ENCODE results near the gene ST7L. TPM values are rescaled to one million over a fixed set of nuclear protein-coding genes. Genes with fewer than 3 reads are reported as not detected.

Gene ST7L
- polyA plus RNA-seq, 3 donors = 23.2 to 31.6 (median 28.9) TPM

- no peak for DNase-seq
Observed at GRCh38 chr1:112517646-112518045, 101.3 kb downstream of the ST7L start.

GRCh38 chr1:112517231-112517630 is 101.7 kb downstream of the ST7L start:
- no peak for DNase-seq

GRCh38 chr1:112516141-112516540 is 102.8 kb downstream of the ST7L start:
- no peak for DNase-seq

DNA sequence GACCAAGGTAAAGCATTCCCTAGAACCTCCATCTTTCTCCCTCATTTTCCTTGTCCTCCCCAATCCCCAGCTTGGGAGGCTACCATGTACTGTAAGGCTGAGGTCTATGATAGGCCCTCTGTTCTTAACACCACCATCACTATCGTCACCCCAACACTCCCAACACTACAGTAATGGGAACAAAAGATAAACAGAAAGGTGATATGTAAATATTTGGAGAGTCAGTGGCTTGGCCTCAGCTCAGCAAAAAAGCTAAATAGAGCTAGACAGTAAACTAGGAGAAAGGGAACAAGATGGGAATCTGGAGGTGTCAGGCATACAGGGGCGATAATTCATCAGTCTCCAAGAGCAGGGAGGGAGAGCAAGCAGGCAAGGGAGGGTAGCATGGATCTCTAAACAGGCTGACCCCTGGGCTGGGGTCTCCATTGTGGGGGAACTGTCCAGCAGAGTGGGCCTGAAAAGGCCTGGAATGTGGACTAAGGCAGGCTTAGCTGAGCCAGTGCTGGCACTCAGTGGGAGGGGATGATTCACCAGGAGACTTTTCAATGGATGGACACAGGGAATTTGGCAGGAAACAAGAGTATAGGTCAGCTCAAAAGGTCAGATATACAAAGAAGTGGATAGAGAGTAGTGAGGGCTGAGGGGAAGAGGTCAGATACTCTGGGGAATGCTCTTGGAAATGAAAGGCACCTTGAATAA is 103.5 kb downstream of the ST7L start:
- no peak for DNase-seq

DNA sequence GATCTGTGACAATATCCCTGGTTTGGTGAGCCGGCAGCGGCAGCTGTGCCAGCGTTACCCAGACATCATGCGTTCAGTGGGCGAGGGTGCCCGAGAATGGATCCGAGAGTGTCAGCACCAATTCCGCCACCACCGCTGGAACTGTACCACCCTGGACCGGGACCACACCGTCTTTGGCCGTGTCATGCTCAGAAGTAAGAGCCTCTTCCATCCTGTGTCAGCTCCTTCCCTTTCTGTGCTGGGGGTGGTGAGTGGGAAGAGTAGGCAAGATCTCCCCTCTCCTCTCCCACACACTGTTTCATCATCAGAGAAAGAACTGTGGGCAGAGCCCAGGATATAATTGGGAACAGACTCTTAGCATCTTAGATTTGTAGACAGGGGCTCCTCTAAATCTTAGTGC is 104.0 kb downstream of the ST7L start:
- no peak for DNase-seq

- DNase-seq = no peak
Observed at GRCh38 chr1:112513112-112513870, 105.7 kb downstream of the ST7L start.

DNA sequence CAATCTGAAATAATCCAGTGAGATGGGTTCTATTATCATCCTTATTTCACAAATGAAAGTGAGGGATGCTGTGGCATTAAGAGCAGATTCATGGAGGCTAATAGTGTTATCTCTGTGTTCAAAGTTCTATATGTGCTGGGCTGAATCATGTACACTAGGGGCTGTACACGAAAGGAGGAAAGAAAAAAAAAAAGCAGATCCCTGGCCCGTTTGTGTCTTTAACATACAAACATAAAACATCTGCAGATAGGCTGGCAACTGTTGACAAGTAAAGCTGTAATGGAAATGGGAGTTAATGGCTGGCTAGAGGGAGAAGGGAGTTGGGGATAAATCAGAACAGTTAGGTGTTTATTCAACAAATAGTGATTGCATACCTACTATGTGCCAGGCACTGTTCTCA is 107.0 kb downstream of the ST7L start:
- no peak for DNase-seq

- no peak for DNase-seq
Observed at GRCh38 chr1:112510340-112510739, 108.6 kb downstream of the ST7L start.

DNA sequence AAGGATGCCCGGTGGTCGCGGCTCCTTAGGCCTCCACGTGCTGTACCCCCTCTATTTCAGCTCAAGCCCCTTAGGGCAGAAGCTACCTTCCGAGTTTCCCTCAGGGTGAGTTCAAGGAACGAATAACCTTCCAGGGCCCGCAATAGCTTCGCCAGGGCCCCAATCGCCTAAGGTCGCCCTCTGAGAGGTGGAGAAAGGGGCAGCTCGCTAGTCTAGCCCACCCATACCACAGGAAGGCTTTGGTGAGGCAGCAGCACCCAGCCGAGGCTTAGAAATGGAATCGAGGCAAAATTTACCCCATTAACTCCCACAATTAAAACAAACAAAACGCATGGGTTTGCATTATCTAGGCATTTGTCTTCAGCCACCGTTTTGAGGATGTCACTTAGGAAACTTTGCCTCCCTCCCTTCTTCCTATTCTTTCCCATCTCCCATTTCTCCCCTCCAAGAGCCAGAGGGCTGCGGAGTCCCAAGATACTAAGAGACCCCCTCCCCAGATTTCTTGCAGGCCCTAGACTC is 109.2 kb downstream of the ST7L start:
- no peak for DNase-seq

- no peak for DNase-seq
Observed at GRCh38 chr1:112509005-112509659, 109.8 kb downstream of the ST7L start.

- DNase-seq = no peak
Observed at GRCh38 chr1:112508278-112509004, 110.5 kb downstream of the ST7L start, which contains the start of gene WNT2B. Gene WNT2B, plus strand, starts transcription at chr1:112508965. Its CDS starts 298 bp downstream, at chr1:112509263.

DNA sequence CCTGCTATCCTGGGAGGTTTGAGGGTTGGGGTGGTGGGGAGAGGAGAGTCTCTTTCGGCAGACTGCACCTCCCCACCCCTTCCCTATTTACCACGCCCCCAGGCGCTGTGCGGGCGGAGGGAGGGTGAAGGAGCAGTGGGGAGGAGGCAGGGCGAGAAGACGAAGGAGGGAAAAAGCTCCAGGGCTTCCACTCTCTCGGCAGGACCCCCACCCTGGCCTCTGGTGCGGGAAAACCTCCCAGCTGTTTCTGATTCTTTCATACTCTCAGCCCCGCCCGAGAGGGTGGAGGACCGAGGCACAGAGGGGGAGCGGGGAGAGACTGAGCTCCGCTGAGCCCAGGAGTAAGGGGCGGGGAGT is 111.0 kb downstream of the ST7L start:
- no peak for DNase-seq

DNA sequence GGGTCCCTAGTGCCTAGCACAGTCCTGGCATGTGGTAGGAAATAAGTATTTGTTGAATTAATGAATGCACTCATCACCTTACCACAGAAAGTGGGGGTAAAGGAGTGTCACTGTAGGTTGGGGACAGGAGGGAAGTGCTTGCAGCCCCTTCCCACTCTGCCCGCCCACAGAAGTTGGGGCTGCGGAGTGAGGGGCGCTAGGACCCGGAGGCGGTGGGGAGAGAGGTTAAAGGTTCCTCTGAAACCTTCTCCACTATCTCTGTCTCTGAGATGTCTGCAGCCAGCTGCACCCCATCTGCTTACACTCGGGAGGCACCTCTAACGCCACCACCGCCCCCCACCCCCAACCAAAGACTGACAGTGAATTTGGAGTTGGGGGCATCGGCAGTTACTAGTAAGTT is 111.6 kb downstream of the ST7L start:
- no peak for DNase-seq

DNA sequence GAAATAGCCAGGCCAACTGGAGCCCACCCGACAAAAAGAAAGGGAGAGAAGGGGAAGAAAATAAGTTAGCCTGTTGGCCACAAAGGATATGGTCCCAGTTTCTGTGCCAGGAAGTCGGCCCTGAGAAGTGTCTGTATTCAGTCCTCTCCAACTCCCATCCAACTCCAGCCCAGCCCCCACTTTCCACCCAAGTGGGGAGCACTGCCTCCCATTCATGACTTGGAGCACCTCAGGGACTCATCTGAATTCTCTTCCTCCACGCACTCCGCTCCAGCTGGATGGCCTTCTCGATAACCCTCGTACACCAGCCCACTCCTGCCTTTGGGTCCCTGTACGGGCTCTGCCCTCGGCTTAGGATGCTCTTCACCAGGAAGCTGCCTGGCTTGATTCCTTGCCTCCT is 112.2 kb downstream of the ST7L start:
- no peak for DNase-seq

- no peak for DNase-seq
Observed at GRCh38 chr1:112506306-112506705, 112.6 kb downstream of the ST7L start.

DNA sequence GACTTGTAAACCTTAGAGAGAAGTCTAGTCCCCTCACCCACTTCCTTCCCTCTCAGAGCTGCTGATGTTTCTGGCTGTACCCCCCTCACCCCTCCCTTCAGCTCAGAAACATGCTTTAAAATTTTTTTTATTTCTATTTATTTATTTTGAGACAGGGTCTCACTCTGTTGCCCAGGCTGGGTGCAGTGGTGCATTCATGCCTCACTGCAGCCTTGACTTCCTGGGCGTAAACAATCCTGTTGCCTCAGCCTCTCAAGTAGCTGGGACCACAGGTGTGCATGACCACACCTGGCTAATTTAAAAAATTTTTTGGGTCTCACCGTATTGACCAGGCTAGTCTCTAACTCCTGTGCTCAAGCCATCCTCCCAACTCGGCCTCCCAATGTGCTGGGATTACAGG is 113.1 kb downstream of the ST7L start:
- DNase-seq = no peak

GRCh38 chr1:112505400-112505785 is 113.5 kb downstream of the ST7L start:
- no peak for DNase-seq

GRCh38 chr1:112504661-112505399 is 114.1 kb downstream of the ST7L start:
- DNase-seq = no peak

DNA sequence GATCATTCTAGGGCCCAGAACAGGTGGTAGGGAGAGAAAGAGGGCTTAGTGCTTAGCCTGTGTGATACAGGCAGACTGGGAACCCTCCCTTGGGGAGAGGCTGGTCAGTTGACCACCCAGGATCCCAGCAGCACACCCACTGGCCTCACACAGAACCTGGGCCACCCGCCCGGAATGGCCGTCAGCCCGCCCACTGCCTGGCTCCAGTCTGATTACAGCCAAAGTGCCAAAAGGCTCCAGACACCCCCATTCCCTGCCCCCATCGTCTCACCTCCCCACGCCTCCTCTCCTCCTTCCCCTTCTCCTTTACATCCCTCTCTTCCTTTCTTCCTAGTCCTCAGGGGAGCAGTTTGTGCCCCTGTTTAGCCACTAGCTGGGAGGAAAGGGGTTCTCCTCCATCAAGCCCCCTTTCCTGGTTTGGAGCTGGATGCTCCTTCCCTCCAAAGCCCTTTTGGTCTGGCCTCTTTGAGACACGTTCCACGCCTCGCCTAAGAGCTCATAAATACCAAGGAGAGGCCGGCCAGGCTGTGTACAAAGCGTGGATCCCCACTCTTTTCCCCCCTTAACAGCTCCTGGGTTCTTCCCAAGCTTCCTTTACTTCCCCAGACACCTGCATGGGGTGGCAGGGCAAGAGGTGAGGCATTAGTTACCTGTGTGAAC is 114.8 kb downstream of the ST7L start:
- no peak for DNase-seq

- DNase-seq = no peak
Observed at GRCh38 chr1:112502826-112503225, 116.1 kb downstream of the ST7L start.

All from renal pelvis (tissue), 4 donors.